Right kidney (tissue), 1 donor: ENCODE data around the gene FLT1.

ENCODE experiments used
- DNase-seq: peaks from one replicate; pipeline ENCODE4 v3.0.0-alpha.2; 2016

The FLT1 gene

DNA sequence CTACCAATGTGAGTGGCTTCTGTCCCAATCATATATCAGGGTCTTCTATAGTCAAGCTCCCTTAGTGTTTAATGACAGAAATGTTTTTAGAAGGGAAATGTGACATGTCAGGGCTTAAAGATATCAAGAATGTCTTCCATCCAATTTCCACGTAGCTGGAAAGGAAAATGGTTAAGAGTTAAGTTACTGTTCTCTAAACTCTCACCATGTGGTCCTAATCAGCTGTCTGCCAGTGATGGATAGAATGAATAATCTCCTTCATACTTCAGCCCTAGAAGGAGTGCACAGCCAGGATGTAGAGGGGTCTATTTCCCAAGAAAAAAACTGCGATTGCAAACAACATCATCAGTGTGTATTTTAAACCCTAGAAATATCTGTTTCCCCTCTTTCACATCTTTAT is 36.3 kb downstream of the FLT1 start:
- DNase-seq: no peak

DNA sequence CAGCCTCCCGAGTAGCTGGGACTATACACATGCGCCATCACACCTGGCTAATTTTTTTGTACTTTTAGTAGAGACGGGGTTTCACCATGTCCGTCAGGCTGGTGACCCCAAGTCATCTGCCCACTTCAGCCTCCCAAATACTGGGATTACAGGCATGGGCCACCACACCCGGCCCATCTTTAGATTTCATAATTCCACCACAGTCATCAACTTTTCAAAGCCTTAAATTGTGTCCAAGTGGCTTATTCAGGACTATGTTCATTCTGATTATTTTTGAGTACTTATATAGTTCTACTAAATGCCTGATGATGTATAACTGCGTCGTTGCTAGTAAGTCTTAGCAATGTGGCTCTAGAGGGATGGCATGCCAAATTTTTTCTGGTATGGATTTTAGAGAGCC is 36.9 kb downstream of the FLT1 start:
- DNase-seq: no peak

DNA sequence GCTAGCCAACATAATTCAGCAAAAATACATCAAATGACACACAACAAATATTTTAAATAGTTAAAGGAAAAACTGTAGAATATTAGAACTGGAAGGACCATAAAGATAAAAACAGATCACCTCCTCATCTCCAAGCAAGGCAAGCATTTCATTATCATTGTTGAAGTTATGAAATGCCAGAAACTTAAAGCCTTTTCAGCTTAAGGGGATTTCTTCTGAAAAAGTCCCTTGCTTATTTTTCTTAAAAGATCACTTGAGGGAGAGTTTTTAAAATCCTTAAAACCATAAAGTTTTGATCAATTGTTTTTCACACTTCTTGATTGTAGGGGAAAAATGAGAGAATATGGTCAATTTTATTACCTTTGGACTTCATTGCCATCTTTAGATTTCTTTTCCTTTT is 37.4 kb downstream of the FLT1 start:
- no peak for DNase-seq

DNA sequence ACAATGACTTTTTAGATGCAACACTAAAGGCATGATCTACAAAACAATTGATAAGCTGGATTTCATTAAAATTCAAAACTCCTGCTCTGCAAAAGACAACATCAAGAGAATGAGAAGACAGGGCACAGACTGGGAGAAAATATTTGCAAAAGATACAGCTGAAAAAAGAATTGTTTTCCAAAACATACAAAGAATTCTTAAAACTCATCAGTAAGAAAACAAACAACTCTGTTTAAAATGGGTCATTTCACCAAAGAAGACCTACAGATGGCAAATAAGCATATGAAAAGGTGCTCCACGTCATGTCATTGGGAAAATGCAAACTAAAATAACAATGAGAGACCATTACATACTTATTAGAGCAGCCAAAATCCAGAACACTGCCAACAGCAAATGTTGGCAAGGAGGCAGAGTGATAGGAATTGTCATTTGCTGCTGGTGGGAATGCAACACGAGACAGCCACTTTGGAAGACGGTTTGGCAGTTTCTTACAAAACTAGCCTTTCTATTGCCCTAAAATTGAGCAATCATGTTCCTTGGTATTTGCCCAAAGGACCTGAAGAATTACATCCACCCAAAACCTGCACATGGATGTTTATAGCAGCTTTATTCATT is 39.2 kb downstream of the FLT1 start:
- DNase-seq: no peak

DNA sequence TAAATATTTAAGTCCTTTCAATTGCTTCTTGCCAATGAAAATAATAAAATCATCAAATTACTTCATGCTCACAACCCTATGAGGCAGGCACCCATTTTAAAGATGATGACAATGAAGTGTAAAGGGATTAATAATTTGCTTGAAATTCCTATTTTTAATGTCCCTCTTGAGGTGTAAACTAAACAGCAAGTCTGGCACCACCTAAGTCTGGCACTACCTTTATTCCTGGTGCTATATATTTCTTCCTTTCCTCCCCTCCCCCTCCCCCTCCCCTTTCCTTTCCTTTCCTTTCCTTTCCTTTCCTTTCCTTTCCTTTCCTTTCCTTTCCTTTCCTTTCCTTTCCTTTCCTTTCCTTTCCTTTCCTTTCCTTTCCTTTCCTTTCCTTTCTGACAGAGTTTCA is 42.2 kb downstream of the FLT1 start:
- DNase-seq: no peak

DNA sequence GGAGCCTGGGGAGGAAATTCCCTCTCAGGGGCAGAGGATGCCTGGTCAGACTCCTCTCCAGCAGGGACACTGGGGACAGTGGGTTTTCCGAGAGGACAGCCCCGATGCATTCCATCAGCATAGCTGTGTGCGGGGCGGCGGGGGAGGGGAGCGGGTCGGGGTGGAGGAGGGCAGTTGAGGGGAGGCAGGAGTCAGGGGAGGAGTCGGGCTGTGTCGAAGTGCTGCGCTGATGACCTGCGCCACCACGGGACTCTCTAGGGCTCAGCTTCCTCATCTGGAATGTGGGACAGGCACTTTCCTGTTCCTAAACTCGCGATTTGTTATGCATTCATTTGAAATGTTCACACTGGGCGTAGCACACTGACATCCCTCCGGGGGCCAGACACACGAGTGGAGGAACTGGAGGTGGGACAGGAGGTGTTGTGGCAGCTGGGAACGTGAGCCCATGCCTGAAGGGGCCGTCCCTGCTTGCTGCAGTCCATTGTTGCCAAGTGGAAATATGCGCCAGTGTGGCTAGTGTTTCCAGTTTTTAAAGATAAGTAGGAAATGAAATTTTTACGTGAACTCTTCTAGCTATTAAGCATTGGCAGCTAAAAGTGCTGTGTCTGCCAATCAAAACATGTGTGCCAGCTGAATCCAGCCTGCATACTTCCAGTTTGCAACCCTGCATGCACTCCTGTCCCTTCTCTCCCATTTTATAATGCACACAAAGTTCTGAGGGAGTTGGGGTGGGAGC is 43.3 kb downstream of the FLT1 start:
- DNase-seq: peak; percentile 16

DNA sequence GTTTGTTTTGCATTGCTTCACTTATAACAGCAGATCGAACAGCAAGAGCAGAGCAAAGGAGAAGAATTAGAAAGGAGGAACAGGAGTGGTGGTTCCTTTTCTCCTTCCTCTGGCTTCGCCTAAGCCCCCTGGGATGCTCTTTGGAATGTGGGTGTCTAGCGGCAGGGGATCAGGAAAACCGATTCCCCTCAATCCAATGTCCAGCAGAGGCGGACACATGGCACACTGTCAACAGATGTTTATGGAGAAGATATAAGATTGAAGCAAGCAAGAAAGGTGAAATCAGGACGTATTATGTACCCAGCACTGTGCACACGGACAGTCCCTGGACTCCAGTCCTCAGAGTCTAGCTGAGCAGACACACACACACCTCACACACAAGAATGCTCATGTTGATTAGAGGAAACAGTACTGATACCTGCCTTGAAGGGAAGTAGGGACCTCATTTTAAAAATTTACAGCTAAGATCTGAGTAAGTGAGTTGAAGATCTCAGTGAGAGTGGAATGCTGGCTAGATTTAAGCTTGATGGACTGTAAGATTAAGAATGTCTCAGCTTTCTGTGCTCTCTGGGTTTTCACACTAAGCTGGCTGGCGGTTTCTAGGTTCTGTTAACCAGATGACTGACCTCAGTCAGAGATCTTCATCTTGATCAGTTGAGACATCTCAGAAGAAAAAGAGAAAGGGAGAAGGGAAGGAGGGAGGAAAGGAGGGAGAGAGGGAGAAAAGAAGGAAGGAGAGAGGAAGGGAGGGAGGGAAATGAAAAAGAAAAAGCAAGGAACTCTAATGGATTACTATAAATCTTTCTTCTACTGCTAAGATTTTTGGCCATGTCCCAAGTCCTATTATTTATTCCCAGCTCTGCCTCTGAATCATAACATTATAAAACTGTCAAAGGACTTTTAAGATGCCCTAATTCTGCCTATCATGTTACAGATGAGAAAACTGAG is 44.8 kb downstream of the FLT1 start:
- peak; percentile 15 for DNase-seq

DNA sequence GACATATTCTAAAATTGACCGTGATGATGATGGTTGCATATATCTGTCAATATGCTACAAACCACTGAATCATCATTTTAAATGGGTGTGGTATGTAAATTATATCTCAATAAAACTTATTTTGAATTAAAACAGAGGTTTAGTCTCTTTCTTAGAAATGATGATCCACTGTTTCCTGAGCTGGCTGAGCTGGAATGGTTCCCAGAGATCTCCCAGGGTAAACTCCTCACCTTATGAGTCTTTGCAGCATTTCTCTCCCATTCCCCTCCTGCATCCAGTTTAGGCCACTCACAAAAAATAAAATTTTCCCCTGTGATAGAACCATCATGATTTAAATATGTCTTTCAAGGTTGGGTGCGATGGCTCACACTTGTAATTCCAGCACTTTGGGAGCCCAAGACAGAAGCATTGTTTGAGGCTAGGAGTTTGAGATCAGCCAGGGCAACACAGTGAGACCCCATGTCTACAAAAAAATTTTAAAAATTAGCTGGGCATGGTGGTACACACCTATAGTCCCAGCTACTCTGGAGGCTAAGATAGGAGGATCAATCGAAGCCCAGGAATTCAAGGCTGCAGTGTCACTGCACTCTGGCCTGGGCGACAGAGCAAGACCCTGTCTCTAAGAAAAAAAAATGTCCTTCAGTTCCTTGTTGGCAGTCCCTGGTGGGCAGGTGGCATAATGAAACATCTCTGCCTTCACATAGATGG is 46.1 kb downstream of the FLT1 start:
- DNase-seq: no peak

DNA sequence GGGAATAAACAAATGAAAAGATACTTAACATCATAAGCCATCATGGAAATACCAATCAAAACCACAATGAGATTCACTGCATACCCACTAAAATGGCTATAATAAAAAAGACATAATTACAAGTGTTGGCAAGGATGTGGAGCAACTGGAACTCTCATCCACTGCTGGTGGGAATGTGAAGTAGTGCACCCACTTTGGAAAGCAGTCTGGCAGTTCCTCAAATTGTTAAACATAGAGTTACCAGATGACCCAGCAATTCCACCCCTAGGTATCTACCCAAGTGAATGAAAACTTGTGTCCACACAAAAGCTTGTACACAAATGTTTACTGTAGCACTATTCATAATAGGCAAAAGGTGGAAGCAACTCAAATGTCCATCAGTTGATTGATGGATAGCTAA is 46.9 kb downstream of the FLT1 start:
- no peak for DNase-seq

DNA sequence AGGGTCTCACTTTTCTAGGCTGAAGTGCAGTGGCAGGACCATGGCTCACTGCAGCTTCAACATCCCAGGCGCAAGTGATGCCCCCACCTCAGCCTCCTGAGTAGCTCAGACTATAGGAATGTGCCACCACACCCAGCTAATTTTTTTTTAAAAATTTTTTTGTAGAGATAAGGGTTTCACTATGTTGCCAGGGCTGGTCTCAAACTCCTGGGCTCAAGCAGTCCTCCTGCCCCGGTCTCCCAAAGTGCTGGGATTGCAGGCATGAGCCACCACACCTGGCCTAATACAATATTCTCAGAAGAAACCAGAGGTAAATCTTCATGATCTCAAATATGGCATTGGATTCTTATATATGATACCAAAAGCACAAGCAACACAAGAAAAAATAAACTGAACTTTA is 47.7 kb downstream of the FLT1 start:
- no peak for DNase-seq

DNA sequence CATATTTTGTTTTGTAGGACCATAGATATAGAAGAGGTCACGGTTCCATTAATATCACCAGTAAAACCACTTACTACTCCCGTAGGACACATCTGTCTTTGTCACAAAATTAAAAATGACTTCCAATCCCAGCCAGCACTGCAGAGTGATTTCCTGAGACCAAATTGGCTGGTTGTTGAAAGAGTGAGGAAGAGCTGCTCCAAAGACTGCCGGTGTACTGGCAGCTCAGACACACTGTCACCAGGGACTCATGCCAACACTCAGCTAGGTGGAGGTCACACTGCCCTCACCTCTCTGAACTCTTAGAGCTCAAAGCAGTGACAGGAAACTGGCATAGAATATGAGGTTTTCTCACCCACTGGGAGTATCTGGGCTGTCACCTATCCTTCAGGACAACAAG is 52.1 kb downstream of the FLT1 start:
- DNase-seq: no peak

DNA sequence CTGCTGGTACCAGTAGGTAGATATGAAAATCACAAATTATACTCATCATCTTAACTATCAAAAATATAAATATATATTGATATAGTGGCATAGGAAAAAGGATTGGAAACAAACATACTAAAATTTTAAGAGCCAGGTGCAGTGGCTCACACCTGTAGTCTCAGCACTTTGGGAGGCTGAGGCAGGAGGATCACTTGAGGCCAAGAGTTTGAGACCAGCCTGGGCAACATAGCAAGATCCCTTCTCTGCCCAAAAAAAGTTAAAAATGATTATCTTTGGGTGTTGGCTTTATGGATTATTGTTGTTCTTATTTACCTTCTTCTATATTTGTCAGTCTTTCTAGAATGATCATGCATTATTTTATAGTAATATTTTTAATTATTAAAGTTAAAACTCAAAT is 53.4 kb downstream of the FLT1 start:
- no peak for DNase-seq

DNA sequence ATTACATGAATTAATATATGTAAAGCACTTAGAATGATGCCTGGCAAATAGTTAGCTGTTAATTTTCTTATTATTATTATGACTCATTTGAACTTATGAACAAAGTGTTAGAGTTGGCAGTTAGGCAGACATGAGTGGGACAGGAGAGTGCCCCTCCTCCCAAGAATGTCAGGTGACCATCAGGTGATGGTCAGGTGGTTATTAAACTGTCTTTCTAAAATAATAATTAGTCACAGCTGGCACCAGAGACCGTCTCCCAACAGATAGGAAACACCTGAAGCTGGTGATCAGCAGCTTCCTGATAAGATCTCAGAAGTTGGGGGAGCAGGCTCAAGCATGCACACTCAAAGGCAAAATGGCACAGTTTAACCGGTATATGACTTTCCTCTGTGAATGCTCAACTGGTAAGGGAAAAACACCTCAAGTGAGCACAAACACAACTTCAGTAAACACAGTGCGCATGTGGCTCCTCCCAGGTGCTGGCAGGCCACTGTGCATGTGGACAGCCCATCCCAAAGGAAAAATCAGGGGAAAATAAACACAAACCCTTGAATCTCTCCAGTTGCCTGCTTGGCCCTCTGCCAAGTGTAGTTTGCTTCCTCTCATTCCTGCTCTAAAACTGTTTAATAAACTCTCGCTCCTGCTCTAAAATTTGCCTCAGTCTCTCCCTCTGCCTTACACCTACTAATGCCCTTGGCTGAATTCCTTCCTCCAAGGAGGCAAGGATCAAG is 54.0 kb downstream of the FLT1 start:
- no peak for DNase-seq

DNA sequence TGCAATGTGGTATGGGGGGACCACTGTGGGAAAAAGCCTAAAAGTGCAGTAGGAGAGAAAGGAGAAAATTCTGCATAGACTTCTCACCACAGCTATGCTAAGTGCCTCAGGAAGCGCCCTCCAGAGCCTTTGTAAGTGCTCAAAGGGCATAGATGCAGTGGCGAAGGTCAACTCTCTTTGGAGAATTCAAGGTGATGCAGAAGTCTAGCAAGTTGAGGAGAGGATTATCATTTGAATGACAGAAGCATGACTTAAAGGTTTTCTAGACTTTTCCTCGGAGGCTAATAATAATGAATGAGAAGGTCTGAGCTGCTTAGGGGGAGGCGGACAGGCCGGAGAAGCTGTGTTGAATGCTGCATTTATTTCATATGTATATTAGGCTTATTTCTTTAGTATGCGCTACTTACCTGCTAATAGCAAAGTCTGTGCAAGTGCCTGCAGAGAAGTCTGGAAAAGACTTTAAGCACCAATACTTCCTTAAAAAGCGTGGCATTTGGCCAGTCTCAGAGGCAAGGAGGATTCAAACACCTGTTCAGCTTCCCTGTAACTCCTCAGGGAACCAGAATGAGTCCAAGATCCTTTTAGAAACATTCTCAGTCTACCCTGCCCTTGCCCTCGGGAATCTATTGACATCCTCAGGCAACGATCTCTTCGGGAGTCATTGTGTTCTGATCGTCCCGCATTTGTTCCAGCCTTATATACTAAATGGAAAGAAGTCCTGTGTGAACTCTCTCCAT is 56.2 kb downstream of the FLT1 start:
- DNase-seq: no peak

DNA sequence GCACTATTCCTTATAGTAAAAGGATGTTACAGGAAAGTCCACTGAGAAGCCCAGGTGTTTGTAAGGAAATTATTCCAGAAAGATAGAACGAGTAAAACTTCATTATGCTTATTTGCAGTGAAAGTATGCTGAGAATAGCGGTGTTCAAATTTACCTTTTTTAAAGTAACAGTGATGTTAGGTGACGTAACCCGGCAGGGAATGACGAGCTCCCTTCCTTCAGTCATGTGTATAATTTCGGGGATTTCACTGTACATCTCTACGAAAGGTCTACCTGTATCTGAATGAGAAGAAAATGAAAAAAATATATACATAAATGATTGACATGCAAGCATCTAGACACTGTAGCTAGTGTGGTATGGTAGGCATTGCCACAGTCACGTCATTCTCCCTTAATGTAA is 56.9 kb downstream of the FLT1 start:
- DNase-seq: no peak

DNA sequence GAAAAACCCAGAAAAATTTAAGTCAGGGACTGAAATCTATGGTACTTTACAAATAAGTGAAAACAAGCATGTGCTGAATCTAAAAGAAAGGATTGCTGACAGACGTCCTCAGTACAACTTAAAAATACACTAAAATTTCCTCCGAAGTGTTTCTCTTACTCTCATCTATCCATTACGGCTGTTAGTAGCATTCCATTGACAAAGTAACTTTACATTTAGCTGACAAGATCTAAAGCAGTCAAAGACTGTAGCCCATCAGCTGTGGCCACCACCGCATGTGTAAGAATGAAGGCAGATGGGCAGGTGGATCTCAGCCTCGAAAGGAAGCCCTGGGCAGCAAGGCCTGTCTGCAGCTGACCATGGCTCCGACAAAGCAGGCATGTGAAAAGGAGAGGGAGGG is 59.0 kb downstream of the FLT1 start:
- DNase-seq: no peak

DNA sequence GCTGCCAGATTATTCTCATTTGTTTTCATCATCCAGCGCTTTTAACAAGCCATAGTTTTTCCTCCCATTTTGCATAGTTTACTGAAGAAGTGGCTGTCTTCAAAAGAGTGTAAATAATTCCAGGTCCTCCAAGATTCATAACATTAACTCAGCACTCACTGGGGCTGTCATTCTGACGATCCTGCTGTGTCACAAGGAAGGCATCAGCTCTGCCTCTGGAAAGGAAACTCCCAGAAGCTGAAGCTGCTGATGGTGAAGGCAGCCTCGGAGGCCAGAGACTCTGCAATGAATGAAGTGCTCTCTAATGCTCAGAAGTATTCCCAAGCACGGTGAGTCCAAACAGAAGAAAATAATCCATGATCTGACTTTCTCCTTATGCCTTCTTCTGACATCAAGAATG is 60.0 kb downstream of the FLT1 start:
- no peak for DNase-seq

DNA sequence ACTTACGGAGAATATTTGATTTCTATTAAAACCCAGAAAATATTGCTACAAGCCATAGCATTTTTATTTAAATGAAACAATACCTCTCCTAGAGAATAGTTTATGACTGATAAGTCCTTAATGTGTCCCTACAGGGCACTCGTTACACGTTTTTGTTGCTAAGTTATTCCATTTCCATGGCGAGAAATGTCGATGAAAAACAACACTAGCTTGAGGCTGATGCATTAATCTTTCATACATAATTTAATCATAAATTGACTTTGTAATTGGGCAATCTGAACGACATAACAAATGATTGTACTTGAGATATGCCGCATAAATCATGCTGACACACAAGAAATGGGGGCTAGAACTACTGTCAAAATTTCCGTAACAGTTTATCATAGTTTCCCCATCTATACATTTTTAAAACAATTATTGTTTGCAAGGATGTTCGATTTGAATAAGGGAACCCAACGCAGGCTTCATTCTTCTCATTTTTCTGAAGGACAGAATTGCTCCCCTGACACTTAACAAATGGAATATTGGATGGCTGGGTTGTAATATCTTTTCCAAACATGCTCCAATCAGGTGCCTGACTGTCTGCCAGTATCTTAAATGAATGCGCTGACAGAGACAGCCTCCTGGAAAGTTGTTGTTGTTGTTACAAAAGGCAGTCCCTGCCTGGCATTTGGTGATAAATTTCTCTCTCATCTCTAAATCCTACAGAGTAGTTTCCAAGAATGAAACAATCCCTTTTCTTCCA is 61.9 kb downstream of the FLT1 start:
- DNase-seq: no peak

DNA sequence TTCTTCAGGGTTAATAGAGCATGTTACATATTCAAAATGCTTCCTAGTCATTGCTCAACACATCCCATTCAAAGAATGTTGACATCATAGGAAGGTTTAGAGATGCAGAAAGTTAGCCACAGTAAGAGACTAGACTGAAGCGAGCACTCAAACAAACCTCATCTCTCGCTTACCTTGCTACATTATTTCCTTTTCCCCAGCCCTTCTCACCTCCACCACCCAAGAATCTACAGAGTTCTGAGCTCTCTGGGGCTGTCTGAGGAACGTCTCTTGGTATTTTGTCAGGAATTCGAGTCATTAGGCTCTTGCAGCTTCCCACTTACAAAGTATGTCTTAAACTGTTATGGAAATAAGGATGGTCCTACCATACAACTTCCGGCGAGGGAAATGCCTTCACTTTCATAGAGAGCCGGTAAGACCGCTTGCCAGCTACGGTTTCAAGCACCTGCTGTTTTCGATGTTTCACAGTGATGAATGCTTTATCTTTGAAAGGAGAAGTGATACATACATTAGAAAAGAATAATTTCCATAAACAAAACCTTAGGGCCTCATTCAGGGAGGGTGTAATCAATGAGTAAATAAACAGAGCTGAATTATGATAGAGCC is 65.1 kb downstream of the FLT1 start:
- no peak for DNase-seq

DNA sequence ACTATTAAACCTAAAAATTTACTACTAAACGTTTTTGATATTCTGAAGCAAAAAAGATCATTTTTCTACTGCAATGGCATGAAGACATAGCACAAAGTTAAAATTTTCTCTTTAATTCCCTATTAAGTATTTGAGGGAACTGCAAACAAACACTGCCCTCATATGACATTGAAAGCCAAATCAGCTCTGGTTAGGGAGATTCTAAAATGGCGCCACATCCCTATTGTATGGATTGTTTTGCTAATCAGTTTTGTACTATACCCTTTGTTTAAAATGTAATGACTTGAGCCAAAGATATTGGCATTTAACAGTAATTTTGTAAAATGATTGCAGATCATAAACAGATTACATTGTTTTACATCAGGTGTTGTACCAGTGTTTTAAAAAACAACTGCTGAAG is 65.8 kb downstream of the FLT1 start:
- no peak for DNase-seq
